GM12872 (cell line): ENCODE measurements around the gene TMEM117.

Source experiments
- CTCF ChIP-seq: IDR thresholded peaks from 3 replicates; pipeline ENCODE4 v1.5.1; 2011; ENCODE audit warnings: low read depth, mild to moderate bottlenecking, low read length, moderate library complexity; ENCODE audit not compliant: insufficient read depth

The TMEM117 gene

DNA sequence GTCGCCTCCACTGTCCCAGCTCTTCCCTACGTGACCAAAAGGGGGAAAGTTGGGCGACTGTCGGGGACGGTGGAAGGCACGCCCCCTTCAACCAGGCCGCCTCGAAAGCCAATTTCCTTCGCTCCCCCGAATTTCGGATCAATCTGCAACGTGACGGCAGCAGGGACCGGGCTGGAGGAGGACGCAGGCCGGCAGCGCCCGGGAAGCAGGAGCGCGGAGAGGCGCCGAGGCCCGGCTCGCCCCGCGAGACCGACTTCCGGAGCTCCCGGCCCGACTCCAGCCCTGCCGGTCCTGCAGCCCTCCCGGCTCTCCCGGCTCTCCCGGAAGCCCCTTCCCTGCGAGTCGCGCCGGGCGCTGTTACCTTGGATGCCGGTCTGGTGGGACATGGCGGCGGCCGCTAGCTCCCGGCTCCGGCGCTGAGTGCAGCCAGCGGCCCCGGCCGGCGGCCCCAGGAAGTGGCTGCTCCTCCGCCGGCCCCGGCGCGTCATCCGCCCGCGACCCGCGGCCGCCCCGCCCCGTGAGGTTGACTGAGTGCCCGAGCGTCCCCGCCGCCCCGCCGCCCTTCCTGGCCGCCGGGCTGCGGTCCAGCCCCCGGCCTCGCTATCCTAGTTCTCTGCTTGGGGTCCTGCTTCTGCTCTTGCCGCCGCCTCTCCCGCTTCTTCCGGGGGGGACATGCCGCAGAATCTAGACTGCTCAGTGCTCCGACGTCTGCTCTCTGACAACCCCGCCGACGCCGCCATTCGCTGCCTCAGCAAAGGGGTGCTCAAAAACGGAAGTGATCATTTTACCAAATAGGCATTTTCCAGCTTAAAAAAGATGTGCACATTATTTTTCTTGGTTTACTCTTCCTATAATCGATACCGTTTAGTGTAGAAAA is 29.8 kb upstream of the TMEM117 start, which contains the start of gene TWF1:
Gene TWF1 (minus strand): TSS at position 458 of the 877 bp plus-strand sequence. CDS start 72 bp downstream, at position 386.
- 0 out of 3 replicates have a peak, but pooled peaks have one; percentile 24 for TF ChIP-seq CTCF

DNA sequence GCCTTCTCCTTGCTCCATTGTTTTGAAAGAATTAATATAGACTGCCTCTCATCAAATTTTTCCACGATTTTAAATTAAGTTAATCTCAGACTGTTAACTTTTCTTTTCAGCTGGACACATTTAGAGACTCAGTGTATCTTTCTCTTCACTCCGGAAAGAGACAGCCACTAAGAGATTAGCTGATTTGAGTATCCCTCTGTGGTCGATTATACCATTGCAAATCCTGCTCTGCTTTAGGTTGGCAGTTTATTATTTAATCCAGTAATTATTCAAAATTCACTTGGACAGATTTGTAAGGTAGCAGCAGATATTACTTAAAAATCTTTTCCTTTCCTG is 29.2 kb upstream of the TMEM117 start:
- no peak for TF ChIP-seq CTCF

- no peak for TF ChIP-seq CTCF
Observed at GRCh38 chr12:43807386-43807785, 28.5 kb upstream of the TMEM117 start.

- no peak for TF ChIP-seq CTCF
Observed at GRCh38 chr12:43812057-43812456, 23.8 kb upstream of the TMEM117 start.

DNA sequence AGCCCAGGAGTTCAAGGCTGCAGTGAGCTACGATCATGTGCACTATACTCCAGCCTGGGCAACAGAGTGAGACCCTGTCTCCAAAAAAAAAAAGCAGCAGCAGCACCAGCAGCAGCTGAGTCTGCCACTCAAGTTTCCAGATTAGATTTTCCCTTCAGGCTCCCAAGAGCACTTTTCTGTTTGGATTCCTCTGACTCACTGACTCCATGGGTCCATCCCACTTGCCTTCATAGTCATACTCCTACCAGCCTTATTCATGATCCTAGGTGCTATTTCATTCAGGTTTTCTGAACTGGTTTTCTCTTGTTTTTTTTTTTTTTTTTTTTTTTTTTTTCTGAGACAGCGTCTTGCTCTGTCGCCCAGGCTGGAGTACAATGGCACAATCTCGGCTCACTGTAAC is 23.0 kb upstream of the TMEM117 start:
- TF ChIP-seq CTCF = no peak

DNA sequence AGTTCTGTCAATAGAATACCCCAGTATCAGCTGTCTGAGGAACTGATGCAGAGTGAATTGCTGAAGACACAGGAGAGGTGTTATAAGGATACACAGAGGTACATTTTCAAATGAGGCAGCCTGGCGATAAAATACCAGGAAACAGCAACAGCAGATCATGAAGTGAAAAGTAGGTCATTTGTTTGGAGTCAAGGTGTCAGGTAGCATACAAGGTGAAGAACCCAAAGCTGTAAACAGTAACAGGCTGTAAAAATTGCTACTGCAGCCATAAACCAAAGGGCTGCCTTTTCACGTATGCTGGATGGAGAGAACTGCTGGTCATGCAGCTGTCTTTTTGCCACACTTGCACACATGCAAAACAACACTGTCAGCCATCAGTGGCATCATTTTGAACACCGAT is 20.5 kb upstream of the TMEM117 start:
- TF ChIP-seq CTCF = no peak

DNA sequence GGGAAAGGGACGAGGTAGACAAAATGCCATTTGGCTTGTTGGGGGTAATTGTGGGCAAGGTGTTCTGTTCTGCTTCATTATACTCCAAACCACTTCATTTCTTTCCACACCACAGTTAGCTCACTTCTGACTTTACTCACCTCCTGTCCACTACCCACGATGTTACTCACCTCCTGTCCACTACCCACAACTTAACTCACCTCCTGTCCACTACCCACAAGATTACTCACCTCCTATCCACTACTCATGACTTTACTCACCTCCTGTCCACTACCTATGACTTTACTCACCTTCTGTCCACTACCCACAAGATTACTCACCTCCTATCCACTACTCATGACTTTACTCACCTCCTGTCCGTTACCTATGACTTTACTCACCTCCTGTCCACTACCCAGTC is 19.7 kb upstream of the TMEM117 start:
- TF ChIP-seq CTCF = no peak
